Endothelial cell of umbilical vein (primary cell): ENCODE results near the gene CFAP46. TPM values are rescaled to one million over a fixed set of nuclear protein-coding genes. Genes with fewer than 3 reads are reported as not detected.

ENCODE experiments used
- BruUV-seq: library from RNA; stranded (reverse); fragments of 400-500 nt; replicated peaks from 2 replicates; lab custom pipeline; 2021; lab: Mats Ljungman, UMichigan
- CTCF ChIA-PET: fragments of 300-600, 350-600 bp; sonication (Branson Sonifier 250); formaldehyde crosslinking; loops from one replicate; lab custom pipeline; 2021; ENCODE audit warnings: antibody characterized with exemption, inconsistent platforms; lab: Charles Lee
- POLR2A ChIA-PET: fragments of 300-600, 350-600 bp; sonication (Branson Sonifier 250); formaldehyde crosslinking; loops from one replicate; lab custom pipeline; 2021; ENCODE audit warnings: antibody characterized with exemption, inconsistent platforms; lab: Charles Lee
- DNase-seq: peaks from one replicate; pipeline ENCODE4 v3.0.0-alpha.2; 2011; ENCODE audit warnings: low read depth, low spot score
- FAIRE-seq: peaks from 2 replicates; lab custom pipeline; 2011; peaks lifted over from hg19 to GRCh38; lab: Jason Lieb, UNC
- H2AFZ ChIP-seq: 2 replicates; pipeline ENCODE4 v1.6.0; 2012; ENCODE audit warnings: low read depth, low read length, control low read depth, inconsistent platforms
- H3K27ac ChIP-seq: 2 replicates; pipeline ENCODE4 v1.5.1; 2011; ENCODE audit warnings: low read depth, mild to moderate bottlenecking, control low read depth, low read length, moderate library complexity; ENCODE audit not compliant: insufficient read depth
- H3K27me3 ChIP-seq, 2 experiments: 2 replicates each; pipeline versions ENCODE4 v1.6.0 to v1.6.1; 2011; ENCODE audit warnings: low read length in 2 of 2, mixed read lengths in 1 of 2; ENCODE audit not compliant: control insufficient read depth in 2 of 2, insufficient read depth in 2 of 2
- H3K36me3 ChIP-seq, 2 experiments: 2 replicates in 1 of 2; 3 replicates in 1 of 2; pipeline ENCODE4 v1.5.1; 2011; ENCODE audit warnings: low read length in 2 of 2, mild to moderate bottlenecking in 1 of 2, moderate library complexity in 1 of 2; ENCODE audit not compliant: control insufficient read depth in 2 of 2, insufficient read depth in 2 of 2; ENCODE audit errors: extremely low read depth in 1 of 2
- H3K4me1 ChIP-seq: 3 replicates; pipeline ENCODE4 v1.5.1; 2011; ENCODE audit warnings: mild to moderate bottlenecking, low read length; ENCODE audit not compliant: control insufficient read depth, insufficient read depth; ENCODE audit errors: extremely low read depth
- H3K4me2 ChIP-seq: 2 replicates; pipeline ENCODE4 v1.6.1; 2011; ENCODE audit warnings: low read length, control low read depth, mixed read lengths; ENCODE audit not compliant: insufficient read depth
- H3K4me3 ChIP-seq, 3 experiments: fragments of 200-600 bp in 1 of 3; sonication (generic), shearing (Covaris generic) in 1 of 3; replicated peaks in 1 of 3; 2 replicates each; pipeline ENCODE4 v1.5.1; 2011 to 2016; ENCODE audit warnings: control low read depth in 3 of 3, low read length in 3 of 3, mild to moderate bottlenecking in 2 of 3, inconsistent platforms in 1 of 3, low read depth in 1 of 3, moderate library complexity in 1 of 3; ENCODE audit not compliant: insufficient read depth in 1 of 3
- H3K79me2 ChIP-seq: 2 replicates; pipeline ENCODE4 v1.6.0; 2012; ENCODE audit warnings: low read length, inconsistent platforms; ENCODE audit not compliant: control insufficient read depth, insufficient read depth
- H3K9ac ChIP-seq: replicated peaks from 2 replicates; pipeline ENCODE3; 2011; ENCODE audit warnings: low read length, control low read depth; ENCODE audit not compliant: insufficient read depth; ENCODE audit errors: extremely low read depth
- H3K9me1 ChIP-seq: replicated peaks from 3 replicates; pipeline ENCODE4 v1.6.0; 2011; ENCODE audit warnings: mild to moderate bottlenecking, low read length; ENCODE audit not compliant: control insufficient read depth, insufficient read depth; ENCODE audit errors: extremely low read depth
- H3K9me3 ChIP-seq: replicated peaks from 2 replicates; pipeline ENCODE4 v1.5.1; 2012; ENCODE audit warnings: low read length, inconsistent platforms; ENCODE audit not compliant: control insufficient read depth, insufficient read depth
- H4K20me1 ChIP-seq: replicated peaks from 2 replicates; pipeline ENCODE3; 2011; ENCODE audit warnings: mild to moderate bottlenecking, low read length; ENCODE audit not compliant: control insufficient read depth, insufficient read depth; ENCODE audit errors: extremely low read depth
- EZH2 ChIP-seq: IDR thresholded peaks from 2 replicates; pipeline ENCODE4 v1.6.1; 2012; ENCODE audit warnings: borderline replicate concordance, low read depth, mild to moderate bottlenecking, moderate library complexity, low read length, inconsistent platforms; ENCODE audit not compliant: severe bottlenecking
- FOS ChIP-seq: IDR thresholded peaks from 2 replicates; pipeline ENCODE4 v1.6.1; 2011; ENCODE audit warnings: mild to moderate bottlenecking, low read length, moderate library complexity, borderline replicate concordance; ENCODE audit not compliant: insufficient read depth
- GATA2 ChIP-seq: IDR thresholded peaks from 2 replicates; pipeline ENCODE4 v1.7.0; 2011; ENCODE audit warnings: low read depth, mild to moderate bottlenecking, moderate library complexity, mixed read lengths, low read length; ENCODE audit not compliant: insufficient read length, insufficient read depth
- JUN ChIP-seq: IDR thresholded peaks from 2 replicates; pipeline ENCODE4 v1.6.1; 2011; ENCODE audit warnings: borderline replicate concordance, low read depth; ENCODE audit not compliant: insufficient read length, insufficient read depth
- MAX ChIP-seq: IDR thresholded peaks from 2 replicates; pipeline ENCODE4 v1.6.1; 2011; ENCODE audit not compliant: insufficient read depth, insufficient read length
- MYC ChIP-seq: IDR thresholded peaks from one replicate; pipeline ENCODE4 v1.6.1; 2011; ENCODE audit warnings: mild to moderate bottlenecking, low read depth, low read length
- POLR2A ChIP-seq: IDR thresholded peaks from 2 replicates; pipeline ENCODE4 v1.6.1; 2012; ENCODE audit warnings: low read depth, mild to moderate bottlenecking, control low read depth, low read length
- POLR2AphosphoS5 ChIP-seq: IDR thresholded peaks from 2 replicates; pipeline ENCODE4 v1.6.1; 2012; ENCODE audit warnings: low read depth, mild to moderate bottlenecking, control low read depth, low read length, moderate library complexity; ENCODE audit not compliant: insufficient read depth
- dilution Hi-C: fragments of 300-500 bp; cut with MboI; formaldehyde crosslinking; loops from one replicate; pipeline ENCODE4 v1.15.0; 2019; ENCODE audit warnings: low sequenced_read_pairs; ENCODE audit not compliant: extremely low pct_ligation_motif_present
- intact Hi-C: fragments of 100-400 bp; cut with micrococcal nuclease; formaldehyde crosslinking; loops from one replicate; pipeline ENCODE4 v1.10.0; 2022
- polyA plus RNA-seq, 4 experiments: library from polyadenylated mRNA; depleted of rRNA in 3 of 4; stranded (reverse) in 3 of 4; unstranded in 1 of 4; fragments of >200 nt; gene quantifications; 2 replicates each; pipeline versions ENCODE4 v1.2.1 to v1.2.3, GENCODE V29; 2011 to 2012; ENCODE audit warnings: missing spikeins in 1 of 4
- total RNA-seq: library from RNA; stranded (reverse); gene quantifications from 2 replicates; pipeline ENCODE4 v1.2.3, GENCODE V29; 2021
- TF ChIP-seq, protein P1 (sequence below), 2 donors: IDR thresholded peaks; 1 replicate in 1 of 2; 2 replicates in 1 of 2; pipeline ENCODE4 v1.5.1; 2011; ENCODE audit warnings: low read length in 2 of 2, mild to moderate bottlenecking in 2 of 2, moderate library complexity in 2 of 2, control low read depth in 1 of 2, inconsistent platforms in 1 of 2, low read depth in 1 of 2; ENCODE audit not compliant: insufficient read depth in 1 of 2; ENCODE audit errors: extremely low read depth in 1 of 2

Gene CFAP46
- total and polyA plus RNA-seq, 2 donors (not counting 3 experiments of a cell fraction or from before 2014, with no cell fraction given) = 0.75 to 0.98 TPM

DNA sequence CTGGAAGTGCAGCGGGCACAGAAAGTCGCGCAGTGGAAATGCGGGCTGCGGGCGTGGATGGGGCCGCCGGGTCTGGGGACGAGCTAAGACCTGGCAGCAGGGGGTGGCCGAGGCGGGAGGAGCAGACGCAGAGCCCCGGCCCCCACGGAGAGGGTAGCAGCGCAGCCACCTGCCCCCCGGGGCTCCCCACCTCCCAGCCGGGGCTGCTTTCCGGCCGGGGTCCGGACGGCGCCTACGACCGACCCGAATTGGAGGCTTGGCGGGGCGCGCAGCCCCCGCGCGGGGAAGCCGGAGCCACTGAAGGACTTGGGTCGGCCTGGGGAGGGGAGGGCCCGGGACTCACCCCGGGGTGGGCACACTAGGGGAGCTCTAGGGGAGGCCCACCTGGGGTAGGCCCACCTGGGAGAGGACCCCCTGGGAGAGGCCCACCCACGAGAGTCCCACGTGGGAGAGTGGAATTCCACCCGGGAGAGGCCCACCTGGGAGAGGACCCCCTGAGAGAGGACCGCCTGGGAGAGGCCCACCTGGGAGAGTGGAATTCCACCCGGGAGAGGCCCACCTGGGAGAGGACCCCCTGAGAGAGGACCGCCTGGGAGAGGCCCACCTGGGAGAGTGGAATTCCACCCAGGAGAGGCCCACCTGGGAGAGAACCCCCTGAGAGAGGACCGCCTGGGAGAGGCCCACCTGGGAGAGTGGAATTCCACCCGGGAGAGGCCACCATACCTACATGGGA, 854 bp upstream of the CFAP46 start:
- H3K9ac ChIP-seq = no peak overlapping the region
- H3K27ac ChIP-seq = no peak overlapping the region
- dilution Hi-C loops = no loop called here
- peak overlapping the region in 2 of 3 experiments; percentile 49 to 58 for H3K4me3 ChIP-seq
- ChIA-PET CTCF (interaction anchor here (1.0 kb wide), 1 partner anchor 19 kb away, joined by 3 read pairs; no protein-coding TSS in a partner anchor), POLR2A (no interaction called here)
- BruUV-seq = no TSS peak
- no peaks in the 10 kb centered on the region for H3K27me3 ChIP-seq
- H3K4me2 ChIP-seq = peak overlapping the region; percentile 88
- no peaks in the 10 kb centered on the region for H3K9me1 ChIP-seq
- FAIRE-seq (no peak), DNase-seq (no peak)
- TF ChIP-seq POLR2A (no peak), MYC (no peak), GATA2 (no peak), POLR2AphosphoS5 (no peak), EZH2 (no peak), FOS (no peak), JUN (no peak), MAX (no peak)
- TF ChIP-seq, protein P1, sequence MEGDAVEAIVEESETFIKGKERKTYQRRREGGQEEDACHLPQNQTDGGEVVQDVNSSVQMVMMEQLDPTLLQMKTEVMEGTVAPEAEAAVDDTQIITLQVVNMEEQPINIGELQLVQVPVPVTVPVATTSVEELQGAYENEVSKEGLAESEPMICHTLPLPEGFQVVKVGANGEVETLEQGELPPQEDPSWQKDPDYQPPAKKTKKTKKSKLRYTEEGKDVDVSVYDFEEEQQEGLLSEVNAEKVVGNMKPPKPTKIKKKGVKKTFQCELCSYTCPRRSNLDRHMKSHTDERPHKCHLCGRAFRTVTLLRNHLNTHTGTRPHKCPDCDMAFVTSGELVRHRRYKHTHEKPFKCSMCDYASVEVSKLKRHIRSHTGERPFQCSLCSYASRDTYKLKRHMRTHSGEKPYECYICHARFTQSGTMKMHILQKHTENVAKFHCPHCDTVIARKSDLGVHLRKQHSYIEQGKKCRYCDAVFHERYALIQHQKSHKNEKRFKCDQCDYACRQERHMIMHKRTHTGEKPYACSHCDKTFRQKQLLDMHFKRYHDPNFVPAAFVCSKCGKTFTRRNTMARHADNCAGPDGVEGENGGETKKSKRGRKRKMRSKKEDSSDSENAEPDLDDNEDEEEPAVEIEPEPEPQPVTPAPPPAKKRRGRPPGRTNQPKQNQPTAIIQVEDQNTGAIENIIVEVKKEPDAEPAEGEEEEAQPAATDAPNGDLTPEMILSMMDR (IDR thresholded peaks at IDR 0.05; ENCODE audit: extremely low read depth in 1 of 2, insufficient read depth in 1 of 2, low read depth in 1 of 2, low read length in 2 of 2) = no peak
- no peaks in the 10 kb centered on the region for H3K79me2 ChIP-seq
- peak overlapping the region; percentile 92 for H2AFZ ChIP-seq
- no peaks in the 10 kb centered on the region for H3K9me3 ChIP-seq
- no peaks in the 10 kb centered on the region for H3K36me3 ChIP-seq
- H4K20me1 ChIP-seq = no peaks in the 10 kb centered on the region
- intact Hi-C loops = loop anchor here (5.0 kb wide), 3 partner anchors 199 to 384 kb away; no protein-coding TSS in a partner anchor
- no peaks in the 10 kb centered on the region for H3K4me1 ChIP-seq
